ENCODE data around the gene TSPAN1.
A peak's percentile ranks its signal among the peaks of the same experiment; 100 is the strongest.

TSPAN1 gene

GRCh38 chr1:46132529-46133180, 42.2 kb upstream of the TSPAN1 start, which contains the start of gene PIK3R3:
PIK3R3 (minus strand) TSS chr1:46132629; CDS start chr1:46131952, 677 bp downstream.
- DNase-seq (ENCODE audit: low read depth): peak; percentile 99
- TF ChIP-seq, protein P1, sequence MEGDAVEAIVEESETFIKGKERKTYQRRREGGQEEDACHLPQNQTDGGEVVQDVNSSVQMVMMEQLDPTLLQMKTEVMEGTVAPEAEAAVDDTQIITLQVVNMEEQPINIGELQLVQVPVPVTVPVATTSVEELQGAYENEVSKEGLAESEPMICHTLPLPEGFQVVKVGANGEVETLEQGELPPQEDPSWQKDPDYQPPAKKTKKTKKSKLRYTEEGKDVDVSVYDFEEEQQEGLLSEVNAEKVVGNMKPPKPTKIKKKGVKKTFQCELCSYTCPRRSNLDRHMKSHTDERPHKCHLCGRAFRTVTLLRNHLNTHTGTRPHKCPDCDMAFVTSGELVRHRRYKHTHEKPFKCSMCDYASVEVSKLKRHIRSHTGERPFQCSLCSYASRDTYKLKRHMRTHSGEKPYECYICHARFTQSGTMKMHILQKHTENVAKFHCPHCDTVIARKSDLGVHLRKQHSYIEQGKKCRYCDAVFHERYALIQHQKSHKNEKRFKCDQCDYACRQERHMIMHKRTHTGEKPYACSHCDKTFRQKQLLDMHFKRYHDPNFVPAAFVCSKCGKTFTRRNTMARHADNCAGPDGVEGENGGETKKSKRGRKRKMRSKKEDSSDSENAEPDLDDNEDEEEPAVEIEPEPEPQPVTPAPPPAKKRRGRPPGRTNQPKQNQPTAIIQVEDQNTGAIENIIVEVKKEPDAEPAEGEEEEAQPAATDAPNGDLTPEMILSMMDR (IDR thresholded peaks at IDR 0.05; ENCODE audit: insufficient read depth, low read depth, low read length, missing control alignments): no peak
- peak within 1 kb of the TSS; percentile 78 for H3K4me3 ChIP-seq (ENCODE audit: low read length)

GRCh38 chr1:46133181-46133658, 41.7 kb upstream of the TSPAN1 start:
- no peak for DNase-seq (ENCODE audit: low read depth)
- peak overlapping the region; percentile 78 for H3K4me3 ChIP-seq (ENCODE audit: low read length)
- TF ChIP-seq, protein P1 (IDR thresholded peaks at IDR 0.05; ENCODE audit: insufficient read depth, low read depth, low read length, missing control alignments): no peak

DNA sequence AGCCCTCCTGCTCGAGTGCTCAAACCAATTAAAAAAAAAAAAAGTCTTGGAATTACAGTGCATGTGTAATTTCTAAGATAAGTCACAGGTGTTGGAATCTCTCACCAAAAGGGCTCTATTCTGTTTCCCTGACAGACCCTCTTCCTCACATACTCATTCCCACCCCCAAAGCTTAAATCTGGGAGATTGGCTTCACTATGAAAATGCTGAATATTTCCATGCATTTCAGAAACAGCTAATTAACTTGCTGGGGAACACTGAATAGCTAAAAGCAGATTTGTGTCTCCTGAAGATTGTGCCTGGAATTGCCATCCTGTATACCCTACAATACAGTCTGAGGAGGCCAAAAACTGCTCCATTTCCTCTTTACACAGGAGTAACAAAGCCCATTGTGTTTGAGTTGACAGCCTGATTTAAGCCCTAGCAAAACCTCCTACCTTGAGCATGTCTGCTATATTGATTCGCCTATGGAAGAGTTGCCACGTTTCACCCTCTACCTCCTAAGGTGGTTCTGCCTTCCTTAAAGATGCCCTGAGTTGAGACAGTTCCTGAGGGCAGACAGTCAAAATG, 41.0 kb upstream of the TSPAN1 start:
- TF ChIP-seq, protein P1 (IDR thresholded peaks at IDR 0.05; ENCODE audit: insufficient read depth, low read depth, low read length, missing control alignments): no peak
- H3K4me3 ChIP-seq (ENCODE audit: low read length): peak overlapping the region; percentile 78
- DNase-seq (ENCODE audit: low read depth): no peak

DNA sequence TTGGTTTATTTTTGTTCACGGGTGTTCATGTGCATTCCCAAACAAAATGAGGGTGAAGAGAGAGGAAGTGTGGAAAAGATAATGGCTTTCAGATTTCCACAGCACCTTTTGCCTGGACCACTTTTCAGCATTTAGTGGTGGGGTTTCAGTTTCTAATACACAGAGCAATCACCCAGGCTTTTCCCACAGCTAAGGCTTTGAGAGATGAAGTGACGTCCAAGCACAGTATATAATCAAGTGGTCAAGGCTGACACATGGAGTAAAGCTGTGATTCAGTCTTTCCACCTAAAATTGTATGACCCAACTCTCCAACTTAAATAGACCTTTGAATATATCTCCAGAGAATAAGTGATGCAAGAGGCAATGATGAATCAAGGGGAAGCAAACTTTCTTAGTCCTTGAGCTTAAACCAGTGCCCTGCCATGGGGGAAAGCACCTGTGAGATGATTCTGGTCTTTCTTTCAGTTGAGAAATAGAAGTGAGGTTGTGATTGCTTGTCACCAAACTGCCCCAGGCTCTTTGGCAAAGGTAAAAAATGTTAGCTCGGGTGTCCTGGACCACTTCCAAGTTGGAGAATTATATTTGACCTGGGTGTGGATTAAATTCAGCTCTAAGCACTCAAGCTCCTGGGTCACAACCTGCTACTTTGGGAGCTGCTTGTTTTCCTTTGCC, 40.1 kb upstream of the TSPAN1 start:
- TF ChIP-seq, protein P1 (IDR thresholded peaks at IDR 0.05; ENCODE audit: insufficient read depth, low read depth, low read length, missing control alignments): no peak
- peak; percentile 92 for DNase-seq (ENCODE audit: low read depth)
- H3K4me3 ChIP-seq (ENCODE audit: low read length): no peak overlapping the region

- DNase-seq (ENCODE audit: low read depth): no peak
- TF ChIP-seq, protein P1 (IDR thresholded peaks at IDR 0.05; ENCODE audit: insufficient read depth, low read depth, low read length, missing control alignments): no peak
- no peak overlapping the region for H3K4me3 ChIP-seq (ENCODE audit: low read length)
These were observed 38.2 kb upstream of the TSPAN1 start for GRCh38 chr1:46136711-46137110.

- TF ChIP-seq, protein P1 (IDR thresholded peaks at IDR 0.05; ENCODE audit: insufficient read depth, low read depth, low read length, missing control alignments): no peak
- no peak overlapping the region for H3K4me3 ChIP-seq (ENCODE audit: low read length)
- no peak for DNase-seq (ENCODE audit: low read depth)
These were observed 37.0 kb upstream of the TSPAN1 start for GRCh38 chr1:46137916-46138315.
